ENCODE measurements around the gene GNB3.

The GNB3 gene

DNA sequence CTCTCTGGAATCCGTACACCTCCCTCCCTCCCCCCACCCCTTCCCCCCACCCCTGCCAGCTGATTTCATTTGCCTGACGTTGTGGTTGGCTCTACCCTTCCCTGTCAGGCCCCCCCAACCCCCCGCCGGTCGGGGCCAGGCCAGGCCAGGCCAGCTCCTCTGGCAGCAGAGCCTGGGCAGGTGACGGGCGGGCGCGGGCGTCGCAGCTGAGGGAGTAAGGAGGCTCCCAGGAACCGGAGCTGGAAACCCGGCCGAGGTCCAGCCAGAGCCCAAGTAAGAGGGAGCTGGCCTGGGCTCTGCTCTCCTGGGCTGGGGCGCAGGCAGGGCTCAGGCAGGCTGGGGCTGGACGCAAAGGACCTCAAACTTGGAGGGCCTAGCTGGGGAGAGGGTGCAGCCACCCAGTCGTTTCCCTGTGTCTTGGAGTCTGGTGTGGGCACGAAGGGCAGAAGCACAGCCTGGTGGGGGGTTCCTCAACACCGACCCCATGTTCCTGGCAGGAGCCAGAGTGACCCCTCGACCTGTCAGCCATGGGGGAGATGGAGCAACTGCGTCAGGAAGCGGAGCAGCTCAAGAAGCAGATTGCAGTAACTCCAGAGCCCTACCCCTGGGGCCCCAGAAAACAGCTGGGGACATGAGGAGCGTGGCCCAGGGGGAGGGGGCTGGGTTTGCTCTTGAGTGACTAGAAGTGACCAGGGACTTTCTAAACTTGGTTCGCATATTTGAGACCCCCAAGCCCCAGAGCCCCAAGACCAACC is at the start of gene GNB3:
TSS of gene GNB3 (plus strand) at position 165 of the 755 bp plus-strand sequence. CDS start at position 528, 363 bp downstream.
- Histone ChIP-seq H3K36me3 (ENCODE audit: control insufficient read depth, insufficient read depth, low read length) (peaks cover 11% of the 10 kb centered on the region), H3K27ac (ENCODE audit: low read depth, low read length) (no peak within 1 kb of the TSS), H3K4me3 (ENCODE audit: low read length) (no peak within 1 kb of the TSS), H3K4me1 (ENCODE audit: control insufficient read depth, insufficient read depth, low read length) (no peaks in the 10 kb centered on the region), H3K27me3 (ENCODE audit: control insufficient read depth, insufficient read depth, low read length) (no peaks in the 10 kb centered on the region), H3K9ac (ENCODE audit: low read length) (no peak within 1 kb of the TSS)

DNA sequence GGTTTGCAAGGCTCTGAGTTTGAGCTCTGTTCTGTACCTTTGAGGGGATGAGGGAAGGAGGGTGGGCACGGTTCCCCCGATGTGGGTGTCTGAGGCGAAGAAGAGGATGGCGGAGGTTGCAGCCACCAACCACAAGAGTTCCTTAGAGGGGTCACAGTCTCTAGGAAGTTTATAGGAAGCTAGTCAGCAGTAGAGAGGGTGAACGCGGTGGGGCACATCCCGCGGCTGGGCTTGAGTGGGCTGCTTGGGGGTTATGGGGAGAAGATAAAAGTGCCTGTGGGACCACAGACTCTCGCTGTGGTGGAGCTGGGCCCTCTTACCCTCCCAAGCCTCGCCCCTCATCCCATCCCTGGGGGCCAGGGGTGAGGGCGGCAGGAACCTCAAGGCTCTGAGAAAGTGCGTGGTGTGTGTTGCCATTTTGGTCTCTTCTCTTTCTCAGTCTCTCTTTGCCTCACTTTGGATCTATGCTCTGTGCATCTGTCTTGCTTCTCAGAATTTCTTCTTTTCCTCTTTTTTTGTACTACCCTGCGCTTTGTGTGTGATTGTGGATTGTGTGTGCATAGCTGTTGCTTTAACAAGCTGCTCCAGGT is 48.7 kb upstream of the GNB3 start:
- H3K27ac ChIP-seq (ENCODE audit: low read depth, low read length) = no peak overlapping the region
- no peak overlapping the region for H3K9ac ChIP-seq (ENCODE audit: low read length)
- H3K4me3 ChIP-seq (ENCODE audit: low read length) = peak overlapping the region; percentile 14
- H3K27me3 ChIP-seq (ENCODE audit: control insufficient read depth, insufficient read depth, low read length) = no peaks in the 10 kb centered on the region
- H3K36me3 ChIP-seq (ENCODE audit: control insufficient read depth, insufficient read depth, low read length) = no peaks in the 10 kb centered on the region
- H3K4me1 ChIP-seq (ENCODE audit: control insufficient read depth, insufficient read depth, low read length) = no peaks in the 10 kb centered on the region

DNA sequence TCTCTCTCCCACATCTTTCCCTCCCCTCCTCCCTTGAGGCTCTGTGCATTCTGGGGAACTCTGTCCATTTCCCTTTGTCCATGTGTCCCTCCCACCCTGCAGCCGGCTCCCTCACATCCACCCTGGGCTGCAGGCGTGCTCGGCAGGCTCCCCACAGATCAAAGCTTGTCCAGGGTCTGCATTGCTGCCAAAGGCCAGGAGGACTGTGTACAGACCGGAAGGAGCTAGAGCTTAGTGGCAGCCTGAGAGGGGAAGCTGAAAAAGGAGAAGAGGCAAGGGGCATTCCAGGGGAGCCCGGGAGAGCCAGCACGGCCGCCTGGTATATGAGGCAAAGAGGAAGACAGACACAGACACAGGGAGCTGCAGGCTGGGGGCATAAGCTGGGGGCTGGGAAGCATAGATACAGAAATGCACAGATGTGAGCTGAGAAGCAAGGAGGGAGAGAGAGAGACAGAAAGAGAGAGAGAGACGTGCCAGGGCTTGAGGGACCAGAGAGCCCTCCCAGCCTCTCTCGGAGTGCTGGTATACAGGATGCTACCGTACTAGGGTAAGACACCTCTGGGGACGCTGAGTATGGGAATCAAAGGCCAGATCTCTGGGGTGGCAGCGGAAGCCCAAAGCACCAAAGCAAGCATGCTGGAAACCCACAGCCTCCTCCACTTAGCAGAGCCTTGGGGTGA is 48.1 kb upstream of the GNB3 start:
- no peak overlapping the region for H3K27ac ChIP-seq (ENCODE audit: low read depth, low read length)
- no peaks in the 10 kb centered on the region for H3K36me3 ChIP-seq (ENCODE audit: control insufficient read depth, insufficient read depth, low read length)
- H3K9ac ChIP-seq (ENCODE audit: low read length) = no peak overlapping the region
- no peaks in the 10 kb centered on the region for H3K27me3 ChIP-seq (ENCODE audit: control insufficient read depth, insufficient read depth, low read length)
- H3K4me1 ChIP-seq (ENCODE audit: control insufficient read depth, insufficient read depth, low read length) = no peaks in the 10 kb centered on the region
- H3K4me3 ChIP-seq (ENCODE audit: low read length) = peak overlapping the region; percentile 14

DNA sequence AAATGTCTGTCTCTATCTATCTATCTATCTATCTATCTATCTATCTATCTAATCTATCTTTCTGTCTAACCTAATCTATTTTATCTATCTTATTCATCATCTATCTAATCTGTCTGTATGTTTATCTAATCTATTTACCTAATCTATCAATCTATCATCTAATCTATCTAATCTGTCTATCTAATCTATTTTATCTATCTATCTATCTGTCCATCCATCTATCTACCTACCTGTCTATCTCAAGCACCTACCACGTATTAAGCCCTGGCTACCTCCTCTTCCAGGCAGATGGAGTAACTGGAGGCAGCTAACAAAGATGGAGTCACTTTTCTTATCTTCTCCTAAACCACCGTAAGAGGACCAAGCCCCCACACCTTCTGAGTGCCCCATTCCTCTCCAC is 45.6 kb upstream of the GNB3 start:
- H3K4me1 ChIP-seq (ENCODE audit: control insufficient read depth, insufficient read depth, low read length) = no peaks in the 10 kb centered on the region
- no peaks in the 10 kb centered on the region for H3K36me3 ChIP-seq (ENCODE audit: control insufficient read depth, insufficient read depth, low read length)
- H3K4me3 ChIP-seq (ENCODE audit: low read length) = no peak overlapping the region
- no peak overlapping the region for H3K9ac ChIP-seq (ENCODE audit: low read length)
- H3K27ac ChIP-seq (ENCODE audit: low read depth, low read length) = no peak overlapping the region
- no peaks in the 10 kb centered on the region for H3K27me3 ChIP-seq (ENCODE audit: control insufficient read depth, insufficient read depth, low read length)

GRCh38 chr12:6796576-6796975 is 44.1 kb upstream of the GNB3 start:
- Histone ChIP-seq H3K4me3 (ENCODE audit: low read length) (no peak overlapping the region), H3K27ac (ENCODE audit: low read depth, low read length) (no peak overlapping the region), H3K36me3 (ENCODE audit: control insufficient read depth, insufficient read depth, low read length) (no peaks in the 10 kb centered on the region), H3K4me1 (ENCODE audit: control insufficient read depth, insufficient read depth, low read length) (no peaks in the 10 kb centered on the region), H3K9ac (ENCODE audit: low read length) (no peak overlapping the region), H3K27me3 (ENCODE audit: control insufficient read depth, insufficient read depth, low read length) (no peaks in the 10 kb centered on the region)

GRCh38 chr12:6799147-6799546 is 41.6 kb upstream of the GNB3 start:
- no peaks in the 10 kb centered on the region for H3K4me1 ChIP-seq (ENCODE audit: control insufficient read depth, insufficient read depth, low read length)
- H3K9ac ChIP-seq (ENCODE audit: low read length) = no peak overlapping the region
- no peak overlapping the region for H3K27ac ChIP-seq (ENCODE audit: low read depth, low read length)
- H3K27me3 ChIP-seq (ENCODE audit: control insufficient read depth, insufficient read depth, low read length) = no peaks in the 10 kb centered on the region
- no peak overlapping the region for H3K4me3 ChIP-seq (ENCODE audit: low read length)
- no peaks in the 10 kb centered on the region for H3K36me3 ChIP-seq (ENCODE audit: control insufficient read depth, insufficient read depth, low read length)

- H3K9ac ChIP-seq (ENCODE audit: low read length) = no peak overlapping the region
- H3K27ac ChIP-seq (ENCODE audit: low read depth, low read length) = no peak overlapping the region
- H3K36me3 ChIP-seq (ENCODE audit: control insufficient read depth, insufficient read depth, low read length) = no peaks in the 10 kb centered on the region
- H3K27me3 ChIP-seq (ENCODE audit: control insufficient read depth, insufficient read depth, low read length) = no peaks in the 10 kb centered on the region
- no peak overlapping the region for H3K4me3 ChIP-seq (ENCODE audit: low read length)
- H3K4me1 ChIP-seq (ENCODE audit: control insufficient read depth, insufficient read depth, low read length) = no peaks in the 10 kb centered on the region
Observed at GRCh38 chr12:6807170-6807569, 33.6 kb upstream of the GNB3 start.

GRCh38 chr12:6809056-6809455 is 31.7 kb upstream of the GNB3 start:
- Histone ChIP-seq H3K9ac (ENCODE audit: low read length) (no peak overlapping the region), H3K27me3 (ENCODE audit: control insufficient read depth, insufficient read depth, low read length) (no peaks in the 10 kb centered on the region), H3K4me3 (ENCODE audit: low read length) (no peak overlapping the region), H3K27ac (ENCODE audit: low read depth, low read length) (no peak overlapping the region), H3K4me1 (ENCODE audit: control insufficient read depth, insufficient read depth, low read length) (no peaks in the 10 kb centered on the region), H3K36me3 (ENCODE audit: control insufficient read depth, insufficient read depth, low read length) (no peaks in the 10 kb centered on the region)

DNA sequence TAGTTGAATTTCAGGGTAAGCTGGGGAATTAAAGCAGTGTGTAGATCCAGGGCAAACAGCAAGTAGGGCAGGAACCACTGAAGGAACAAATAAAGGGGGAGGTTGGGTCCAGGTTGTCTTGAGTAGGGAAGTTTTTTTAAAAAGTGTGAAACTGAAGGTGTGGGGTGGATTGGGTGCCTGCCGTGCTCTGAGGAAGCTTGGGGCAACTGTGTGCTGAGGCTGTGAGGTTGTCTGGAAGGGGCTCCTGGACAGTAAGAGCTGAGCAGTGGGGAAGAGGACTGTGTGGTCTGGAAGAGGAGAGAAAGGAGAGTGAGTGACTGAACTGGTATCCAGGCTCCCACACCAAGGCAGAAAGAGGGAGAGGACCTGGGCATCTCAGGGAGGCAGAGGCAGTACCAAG is 30.0 kb upstream of the GNB3 start:
- Histone ChIP-seq H3K36me3 (ENCODE audit: control insufficient read depth, insufficient read depth, low read length) (no peaks in the 10 kb centered on the region), H3K4me1 (ENCODE audit: control insufficient read depth, insufficient read depth, low read length) (no peaks in the 10 kb centered on the region), H3K27ac (ENCODE audit: low read depth, low read length) (no peak overlapping the region), H3K9ac (ENCODE audit: low read length) (no peak overlapping the region), H3K27me3 (ENCODE audit: control insufficient read depth, insufficient read depth, low read length) (no peaks in the 10 kb centered on the region), H3K4me3 (ENCODE audit: low read length) (no peak overlapping the region)

GRCh38 chr12:6813363-6813762 is 27.4 kb upstream of the GNB3 start:
- Histone ChIP-seq H3K27ac (ENCODE audit: low read depth, low read length) (no peak overlapping the region), H3K36me3 (ENCODE audit: control insufficient read depth, insufficient read depth, low read length) (no peaks in the 10 kb centered on the region), H3K9ac (ENCODE audit: low read length) (no peak overlapping the region), H3K4me3 (ENCODE audit: low read length) (no peak overlapping the region), H3K4me1 (ENCODE audit: control insufficient read depth, insufficient read depth, low read length) (no peaks in the 10 kb centered on the region), H3K27me3 (ENCODE audit: control insufficient read depth, insufficient read depth, low read length) (no peaks in the 10 kb centered on the region)

GRCh38 chr12:6816598-6816997 is 24.1 kb upstream of the GNB3 start:
- Histone ChIP-seq H3K36me3 (ENCODE audit: control insufficient read depth, insufficient read depth, low read length) (no peaks in the 10 kb centered on the region), H3K4me3 (ENCODE audit: low read length) (no peak overlapping the region), H3K9ac (ENCODE audit: low read length) (no peak overlapping the region), H3K4me1 (ENCODE audit: control insufficient read depth, insufficient read depth, low read length) (peaks cover 3% of the 10 kb centered on the region), H3K27me3 (ENCODE audit: control insufficient read depth, insufficient read depth, low read length) (peaks cover 4% of the 10 kb centered on the region), H3K27ac (ENCODE audit: low read depth, low read length) (no peak overlapping the region)

GRCh38 chr12:6817098-6817497 is 23.6 kb upstream of the GNB3 start:
- Histone ChIP-seq H3K9ac (ENCODE audit: low read length) (no peak overlapping the region), H3K4me3 (ENCODE audit: low read length) (no peak overlapping the region), H3K4me1 (ENCODE audit: control insufficient read depth, insufficient read depth, low read length) (peaks cover 3% of the 10 kb centered on the region), H3K27ac (ENCODE audit: low read depth, low read length) (no peak overlapping the region), H3K27me3 (ENCODE audit: control insufficient read depth, insufficient read depth, low read length) (peaks cover 4% of the 10 kb centered on the region), H3K36me3 (ENCODE audit: control insufficient read depth, insufficient read depth, low read length) (no peaks in the 10 kb centered on the region)

Data from rectal smooth muscle tissue (tissue), 1 donor.